IMR-90 (cell line): ENCODE data around the gene SIN3B. TPM values are rescaled to one million over a fixed set of nuclear protein-coding genes. Genes with fewer than 3 reads are reported as not detected.
A peak's percentile ranks its signal among the peaks of the same experiment; 100 is the strongest.

ENCODE experiments used
- ATAC-seq: fragments of 200-7000 bp; cut with Tn5 transposase; 2 replicates; pipeline ENCODE4 v1.9.1; 2020; ENCODE audit warnings: low read depth, mild to moderate bottlenecking, moderate library complexity
- BruUV-seq: library from RNA; stranded (reverse); fragments of 400-500 nt; replicated peaks from 2 replicates; lab custom pipeline; 2021; lab: Mats Ljungman, UMichigan
- CTCF ChIA-PET: fragments of 300-600 bp; formaldehyde crosslinking; extraction: SDS; loops from one replicate; lab custom pipeline; 2021; ENCODE audit warnings: antibody characterized with exemption; lab: Yijun Ruan, JAX
- POLR2A ChIA-PET: fragments of 300-600 bp; sonication (Branson Sonifier 250); formaldehyde crosslinking; loops from one replicate; lab custom pipeline; 2022; ENCODE audit warnings: antibody characterized with exemption; ENCODE audit not compliant: unreplicated experiment; lab: Charles Lee
- DNase-seq: peaks from one replicate; pipeline ENCODE4 v3.0.0; 2013
- H2AFZ ChIP-seq: replicated peaks from 2 replicates; pipeline ENCODE3; 2013; ENCODE audit warnings: low read length, mild to moderate bottlenecking; ENCODE audit not compliant: poor library complexity
- H2AK5ac ChIP-seq: 2 replicates; pipeline ENCODE4 v1.6.1; 2013; ENCODE audit warnings: low read depth, low read length, inconsistent platforms
- H2AK9ac ChIP-seq: replicated peaks from 2 replicates; pipeline ENCODE3; 2013; ENCODE audit warnings: mild to moderate bottlenecking, low read depth, low read length, moderate library complexity; ENCODE audit not compliant: poor library complexity
- H2BK120ac ChIP-seq: 2 replicates; pipeline ENCODE4 v1.6.1; 2013; ENCODE audit warnings: low read depth, low read length, inconsistent platforms
- H2BK15ac ChIP-seq: 3 replicates; pipeline ENCODE4 v1.6.1; 2013; ENCODE audit warnings: low read depth, low read length, inconsistent platforms
- H2BK20ac ChIP-seq: 2 replicates; pipeline ENCODE4 v1.6.1; 2013; ENCODE audit warnings: low read depth, mild to moderate bottlenecking, inconsistent platforms, low read length, moderate library complexity
- H2BK5ac ChIP-seq: 2 replicates; pipeline ENCODE4 v1.6.1; 2013; ENCODE audit warnings: mild to moderate bottlenecking, low read depth, low read length, inconsistent platforms; ENCODE audit not compliant: poor library complexity, severe bottlenecking
- H3K14ac ChIP-seq: replicated peaks from 2 replicates; pipeline ENCODE4 v1.6.1; 2013; ENCODE audit warnings: low read depth, low read length, inconsistent platforms
- H3K18ac ChIP-seq: 2 replicates; pipeline ENCODE4 v1.6.1; 2013; ENCODE audit warnings: low read depth, low read length, control low read depth
- H3K23ac ChIP-seq: 2 replicates; pipeline ENCODE4 v1.6.1; 2013; ENCODE audit warnings: low read depth, low read length, inconsistent platforms
- H3K27ac ChIP-seq: 2 replicates; pipeline ENCODE4 v1.5.1; 2013; ENCODE audit warnings: mild to moderate bottlenecking, control low read depth, low read length; ENCODE audit not compliant: insufficient read depth
- H3K27me3 ChIP-seq: 2 replicates; pipeline ENCODE4 v1.6.1; 2013; ENCODE audit warnings: low read length; ENCODE audit not compliant: control insufficient read depth, insufficient read depth
- H3K36me3 ChIP-seq: 2 replicates; pipeline ENCODE4 v1.6.1; 2013; ENCODE audit warnings: low read length, mixed read lengths; ENCODE audit not compliant: control insufficient read depth, insufficient read depth
- H3K4ac ChIP-seq: 2 replicates; pipeline ENCODE4 v1.6.1; 2013; ENCODE audit warnings: low read depth, low read length, inconsistent platforms
- H3K4me1 ChIP-seq: 2 replicates; pipeline ENCODE4 v1.6.1; 2013; ENCODE audit warnings: low read length, mixed read lengths; ENCODE audit not compliant: control insufficient read depth, insufficient read depth
- H3K4me2 ChIP-seq: 2 replicates; pipeline ENCODE4 v1.6.1; 2013; ENCODE audit warnings: low read depth, mild to moderate bottlenecking, control low read depth, low read length, moderate library complexity
- H3K4me3 ChIP-seq: 2 replicates; pipeline ENCODE4 v1.5.1; 2013; ENCODE audit warnings: low read depth, mild to moderate bottlenecking, control low read depth, low read length, moderate library complexity; ENCODE audit not compliant: insufficient read depth
- H3K56ac ChIP-seq: 2 replicates; pipeline ENCODE4 v1.6.1; 2013; ENCODE audit warnings: low read length, inconsistent platforms; ENCODE audit not compliant: insufficient read depth; ENCODE audit errors: extremely low read depth
- H3K79me1 ChIP-seq, 2 experiments: 2 replicates each; pipeline ENCODE4 v1.6.1; 2013; ENCODE audit warnings: low read length in 2 of 2, inconsistent platforms in 1 of 2, low read depth in 1 of 2
- H3K9ac ChIP-seq: 2 replicates; pipeline ENCODE4 v1.6.1; 2013; ENCODE audit warnings: low read depth, low read length, control low read depth
- H3K9me1 ChIP-seq: 2 replicates; pipeline ENCODE4 v1.6.1; 2013; ENCODE audit warnings: low read length, inconsistent platforms; ENCODE audit not compliant: insufficient read depth
- H3K9me3 ChIP-seq: 2 replicates; pipeline ENCODE4 v1.6.1; 2013; ENCODE audit warnings: low read length; ENCODE audit not compliant: control insufficient read depth, insufficient read depth
- H4K20me1 ChIP-seq: 2 replicates; pipeline ENCODE4 v1.6.1; 2013; ENCODE audit warnings: low read length, inconsistent platforms; ENCODE audit not compliant: insufficient read depth
- H4K5ac ChIP-seq: 2 replicates; pipeline ENCODE4 v1.6.1; 2013; ENCODE audit warnings: mild to moderate bottlenecking, low read depth, low read length, control low read depth
- H4K8ac ChIP-seq, 2 experiments: 2 replicates each; pipeline ENCODE4 v1.6.1; 2013; ENCODE audit warnings: low read depth in 2 of 2, low read length in 2 of 2, control low read depth in 1 of 2, inconsistent platforms in 1 of 2
- H4K91ac ChIP-seq: 2 replicates; pipeline ENCODE4 v1.6.1; 2013; ENCODE audit warnings: low read depth, low read length, inconsistent platforms; ENCODE audit not compliant: insufficient read depth
- RAD21 ChIP-seq: IDR thresholded peaks from 2 replicates; pipeline ENCODE4 v1.6.1; 2012; ENCODE audit warnings: low read length, improper control_type of control experiment
- RFX5 ChIP-seq: IDR thresholded peaks from 2 replicates; pipeline ENCODE4 v1.8.0; 2012; ENCODE audit warnings: low read depth, mild to moderate bottlenecking, low read length, moderate library complexity
- WGBS, 2 experiments: methylation state at CpG; one replicate each; pipeline versions ENCODE4 v1.1.5 to v1.1.7; 2013; ENCODE audit warnings: missing lambda C conversion rate in 2 of 2; ENCODE audit not compliant: insufficient read length in 1 of 2; ENCODE audit errors: extremely low coverage in 2 of 2; 5-methylcytosine and 5-hydroxymethylcytosine counted together
- dilution Hi-C: fragments of 300-500 bp; cut with HindIII; formaldehyde crosslinking; loops from one replicate; pipeline ENCODE4 v1.14.3; 2018; ENCODE audit warnings: low sequenced_read_pairs; ENCODE audit not compliant: unreplicated experiment
- in situ Hi-C: fragments of 300-500 bp; cut with MboI; formaldehyde crosslinking; loops from 3 replicates; pipeline ENCODE4 v1.14.3; 2019; ENCODE audit warnings: low sequenced_read_pairs, inconsistent platforms, mixed read lengths
- intact Hi-C: fragments of 100-400 bp; cut with micrococcal nuclease; formaldehyde crosslinking; loops from 2 replicates; pipeline ENCODE4 v1.10.0; 2022
- polyA plus RNA-seq, 3 experiments: library from polyadenylated mRNA; depleted of rRNA; stranded (reverse); fragments of >200 nt; gene quantifications; 2 replicates each; pipeline ENCODE4 v1.2.3, GENCODE V29; 2012; ENCODE audit warnings: low replicate concordance in 1 of 3
- total RNA-seq: library from RNA; depleted of rRNA; stranded (reverse); fragments of >200 nt; gene quantifications from 2 replicates; pipeline ENCODE4 v1.2.3, GENCODE V29; 2012

Gene SIN3B
- total and polyA plus RNA-seq, 2 of the 4 experiments (the other 2 are of a cell fraction) = 7.9 to 40.0 TPM

DNA sequence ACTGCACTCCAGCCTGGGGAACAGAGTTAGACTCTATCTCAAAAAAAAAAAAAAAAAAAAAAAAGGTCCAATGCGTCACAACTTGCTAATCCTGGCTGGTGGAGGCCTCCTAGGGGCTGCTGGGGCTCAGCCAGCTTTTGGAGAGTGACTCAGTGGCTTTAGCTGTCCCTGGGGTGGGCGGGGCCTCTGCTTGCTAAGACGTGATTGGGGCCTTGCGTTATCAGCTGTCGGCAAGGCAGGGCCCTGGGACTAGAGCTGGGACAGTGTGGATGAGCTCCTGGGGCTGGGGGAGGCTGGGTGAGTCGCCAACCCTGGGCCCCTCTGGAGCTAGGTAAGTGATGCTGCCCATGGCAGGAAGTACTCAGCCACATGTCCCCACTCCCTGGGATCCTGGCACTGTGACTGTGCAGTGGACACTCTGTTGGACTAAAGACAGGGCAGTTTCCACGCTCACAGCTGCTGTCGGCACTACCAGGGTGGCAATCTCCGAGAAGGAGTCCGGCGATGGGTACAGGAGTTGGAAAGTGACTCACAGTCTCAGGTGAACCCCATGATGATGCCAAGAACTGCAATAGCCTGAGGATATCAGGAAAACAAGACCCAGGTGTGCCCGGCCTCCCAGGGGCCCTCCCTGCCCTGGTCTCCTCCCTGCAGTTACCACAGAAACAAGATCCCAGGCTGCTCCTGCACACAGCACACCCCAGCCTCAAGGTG is 91.8 kb downstream of the SIN3B start:
- in situ Hi-C loops (no loop called here), intact Hi-C loops (no loop called here), dilution Hi-C loops (no loop called here)
- Histone ChIP-seq H2AK5ac (no peak overlapping the region), H2BK20ac (no peak overlapping the region), H2AK9ac (no peak overlapping the region), H3K27ac (no peak overlapping the region), H2BK15ac (no peak overlapping the region), H3K4me2 (no peak overlapping the region), H4K5ac (no peak overlapping the region), H3K9me3 (peaks cover 10% of the 10 kb centered on the region), H3K56ac (no peak overlapping the region), H3K18ac (no peak overlapping the region), H3K27me3 (no peaks in the 10 kb centered on the region), H3K36me3 (no peaks in the 10 kb centered on the region), H4K8ac (no peak overlapping the region), H2BK5ac (no peak overlapping the region), H3K9me1 (no peaks in the 10 kb centered on the region), H4K91ac (no peak overlapping the region), H3K14ac (no peak overlapping the region), H3K4me3 (no peak overlapping the region), H3K4ac (no peak overlapping the region), H3K9ac (no peak overlapping the region), H2AFZ (peak overlapping the region; percentile 75), H3K23ac (no peak overlapping the region), H3K79me1 (no peaks in the 10 kb centered on the region), H3K4me1 (no peaks in the 10 kb centered on the region; the same call in 1 of the 2 replicates), H2BK120ac (no peak overlapping the region), H4K20me1 (no peaks in the 10 kb centered on the region)
- CTCF ChIA-PET = interaction anchor here (0.5 kb wide), 1 partner anchor 8 kb away, joined by 4 read pairs; no protein-coding TSS in a partner anchor
- 90% methylated on average over 2 of the region's 12 CpGs; no CpG with 5 or more reads in 1 of the 2 experiments for WGBS, 2 experiments
- DNase-seq (peak; percentile 88), ATAC-seq (peak; percentile 99)
- TF ChIP-seq RAD21 (no peak), RFX5 (0 out of 2 replicates have a peak, but pooled peaks have one; percentile 31)
- POLR2A ChIA-PET = no interaction called here
- no TSS peak for BruUV-seq
